Smooth muscle cell (in vitro differentiated cells): Measurements from ENCODE around the gene PNLDC1. TPM values are rescaled to one million over a fixed set of nuclear protein-coding genes. Genes with fewer than 3 reads are reported as not detected.

ENCODE experiments used
- DNase-seq: peaks from one replicate; lab custom pipeline; 2025; ENCODE audit not compliant: unreplicated experiment; lab: John Stamatoyannopoulos, UW
- H2AFZ ChIP-seq: fragments of 200-600 bp; sonication (generic); 2 replicates; pipeline ENCODE4 v1.6.0; 2016; ENCODE audit warnings: antibody characterized with exemption, low read depth, mild to moderate bottlenecking
- H3F3A ChIP-seq: fragments of 200-600 bp; sonication (generic); 2 replicates; pipeline ENCODE4 v1.6.0; 2017; ENCODE audit warnings: antibody characterized with exemption, low read depth
- H3K27ac ChIP-seq: fragments of 200-600 bp; sonication (generic); 2 replicates; pipeline ENCODE4 v1.5.1; 2016; ENCODE audit warnings: low read depth, mild to moderate bottlenecking
- H3K27me3 ChIP-seq: fragments of 200-600 bp; sonication (generic); 2 replicates; pipeline ENCODE4 v1.6.1; 2016; ENCODE audit warnings: low read depth, mild to moderate bottlenecking
- H3K36me3 ChIP-seq: fragments of 200-600 bp; sonication (generic); 2 replicates; pipeline ENCODE4 v1.5.1; 2016; ENCODE audit warnings: low read depth
- H3K4me1 ChIP-seq: fragments of 200-600 bp; sonication (generic); 2 replicates; pipeline ENCODE4 v1.5.1; 2016; ENCODE audit warnings: low read depth
- H3K4me2 ChIP-seq: fragments of 200-600 bp; sonication (generic); 2 replicates; pipeline ENCODE4 v1.6.0; 2016; ENCODE audit warnings: mild to moderate bottlenecking
- H3K4me3 ChIP-seq: fragments of 200-600 bp; sonication (generic); 2 replicates; pipeline ENCODE4 v1.5.1; 2016; ENCODE audit warnings: mild to moderate bottlenecking
- H3K79me2 ChIP-seq: fragments of 200-600 bp; sonication (generic); 2 replicates; pipeline ENCODE4 v1.6.0; 2016; ENCODE audit warnings: low read depth, mild to moderate bottlenecking
- H3K9ac ChIP-seq: fragments of 200-600 bp; sonication (generic); 2 replicates; pipeline ENCODE4 v1.6.0; 2016; ENCODE audit warnings: low read depth
- H3K9me3 ChIP-seq: fragments of 200-600 bp; sonication (generic); replicated peaks from 2 replicates; pipeline ENCODE4 v1.5.1; 2016; ENCODE audit warnings: low read depth
- H4K20me1 ChIP-seq: fragments of 200-600 bp; sonication (generic); 2 replicates; pipeline ENCODE4 v1.6.0; 2016; ENCODE audit warnings: low read depth
- CTCF ChIP-seq: fragments of 200-600 bp; sonication (generic); IDR thresholded peaks from 2 replicates; pipeline ENCODE4 v1.5.1; 2017; ENCODE audit warnings: borderline replicate concordance, mild to moderate bottlenecking, antibody characterized with exemption; ENCODE audit not compliant: insufficient read depth, poor library complexity, severe bottlenecking
- WGBS: methylation state at CpG from one replicate; pipeline ENCODE4 v1.1.7; 2016; ENCODE audit warnings: low lambda C conversion rate; 5-methylcytosine and 5-hydroxymethylcytosine counted together
- polyA plus RNA-seq: library from polyadenylated mRNA; unstranded; fragments of >200 nt; fragmentation: Nextera tagmentation; extraction: Ambion mirVana; gene quantifications from 2 replicates; pipeline ENCODE4 v1.2.1, GENCODE V29; 2016
- total RNA-seq: library from RNA; depleted of rRNA; stranded (reverse); fragments of >200 nt; gene quantifications from 2 replicates; pipeline ENCODE4 v1.2.3, GENCODE V29; 2014

Gene PNLDC1
- total and polyA plus RNA-seq, 2 experiments from 2014 or later = not detected

GRCh38 chr6:159836718-159837490 lies 36.8 kb downstream of the PNLDC1 start:
- H3K36me3 ChIP-seq = no peaks in the 10 kb centered on the region
- H3K4me2 ChIP-seq = no peak overlapping the region
- DNase-seq = no peak
- no peak for TF ChIP-seq CTCF
- no peaks in the 10 kb centered on the region for H3K4me1 ChIP-seq
- H3K9me3 ChIP-seq = no peaks in the 10 kb centered on the region
- H3K9ac ChIP-seq = no peak overlapping the region
- H3F3A ChIP-seq = no peaks in the 10 kb centered on the region
- no peak overlapping the region for H3K4me3 ChIP-seq
- no peaks in the 10 kb centered on the region for H3K79me2 ChIP-seq
- H4K20me1 ChIP-seq = no peaks in the 10 kb centered on the region
- H3K27ac ChIP-seq = no peak overlapping the region
- no peak overlapping the region for H2AFZ ChIP-seq
- 96% methylated on average over 27 of the region's 29 CpGs for WGBS
- no peaks in the 10 kb centered on the region for H3K27me3 ChIP-seq

DNA sequence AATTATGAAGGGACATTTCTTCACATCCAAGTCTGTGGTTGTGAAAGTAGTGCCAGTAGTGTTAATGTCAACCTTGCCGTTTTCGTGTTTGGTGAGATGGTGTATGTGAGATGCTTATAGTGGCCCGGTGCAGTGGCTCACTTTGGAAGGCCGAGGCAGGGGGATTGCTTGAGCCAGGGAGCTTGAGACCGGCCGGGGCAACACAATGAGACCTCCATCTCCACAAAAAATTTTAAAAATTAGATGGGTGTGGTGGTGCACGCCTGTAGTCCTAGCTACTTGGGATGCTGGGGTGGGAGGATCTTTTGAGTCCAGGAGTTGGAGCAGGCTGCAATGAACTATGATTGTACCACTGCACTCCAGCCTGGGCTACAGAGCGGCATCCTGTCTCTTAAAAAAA lies 37.4 kb downstream of the PNLDC1 start:
- 92% methylated on average over 8 of the region's 8 CpGs for WGBS
- H3K36me3 ChIP-seq = no peaks in the 10 kb centered on the region
- no peak overlapping the region for H2AFZ ChIP-seq
- H3K9ac ChIP-seq = no peak overlapping the region
- TF ChIP-seq CTCF = no peak
- no peaks in the 10 kb centered on the region for H3K4me1 ChIP-seq
- H3K9me3 ChIP-seq = no peaks in the 10 kb centered on the region
- no peaks in the 10 kb centered on the region for H4K20me1 ChIP-seq
- no peak overlapping the region for H3K4me3 ChIP-seq
- H3K4me2 ChIP-seq = no peak overlapping the region
- no peaks in the 10 kb centered on the region for H3K79me2 ChIP-seq
- no peaks in the 10 kb centered on the region for H3F3A ChIP-seq
- DNase-seq = no peak
- no peaks in the 10 kb centered on the region for H3K27me3 ChIP-seq
- H3K27ac ChIP-seq = no peak overlapping the region

DNA sequence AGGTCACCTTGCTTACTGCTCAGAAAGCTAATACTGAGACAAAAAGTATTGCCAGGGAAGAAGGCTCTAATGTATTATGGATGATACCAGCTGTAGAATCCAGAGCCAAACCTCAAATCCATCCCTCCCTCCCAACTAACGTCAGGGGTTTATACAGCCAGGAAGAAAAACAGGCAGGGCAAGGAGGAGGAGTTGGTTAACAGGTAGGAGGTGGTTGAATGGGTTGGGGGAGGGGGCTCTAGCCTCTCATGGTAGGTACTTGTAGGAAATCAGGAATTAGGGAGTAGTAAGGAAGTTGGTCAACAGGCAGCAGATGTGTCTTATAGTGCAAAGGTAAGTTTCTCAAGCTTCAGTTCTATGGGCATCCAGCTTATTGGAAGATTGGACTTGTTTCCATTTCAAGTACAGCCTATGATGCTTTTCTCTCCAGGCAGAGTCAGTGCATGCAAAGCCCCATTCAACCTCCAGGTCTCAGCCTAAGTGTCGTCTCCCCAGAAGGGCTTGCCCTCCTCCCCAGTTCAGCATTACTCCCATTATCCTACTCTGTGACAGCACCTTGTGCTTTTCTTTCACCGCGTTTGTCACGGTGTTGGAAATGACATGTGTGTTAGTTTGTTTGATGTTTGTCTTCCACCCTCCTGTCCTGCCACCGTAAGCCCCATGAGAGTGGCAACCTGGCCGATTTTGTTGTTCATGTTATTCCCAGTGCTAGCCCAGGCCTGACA lies 38.1 kb downstream of the PNLDC1 start:
- no peaks in the 10 kb centered on the region for H4K20me1 ChIP-seq
- WGBS = 82% methylated on average over 7 of the region's 7 CpGs
- no peaks in the 10 kb centered on the region for H3K36me3 ChIP-seq
- TF ChIP-seq CTCF = no peak
- H3K4me3 ChIP-seq = no peak overlapping the region
- no peak overlapping the region for H3K4me2 ChIP-seq
- no peak for DNase-seq
- no peak overlapping the region for H2AFZ ChIP-seq
- H3K9ac ChIP-seq = no peak overlapping the region
- no peaks in the 10 kb centered on the region for H3K9me3 ChIP-seq
- no peak overlapping the region for H3K27ac ChIP-seq
- H3K4me1 ChIP-seq = no peaks in the 10 kb centered on the region
- H3K79me2 ChIP-seq = no peaks in the 10 kb centered on the region
- H3F3A ChIP-seq = no peaks in the 10 kb centered on the region
- H3K27me3 ChIP-seq = no peaks in the 10 kb centered on the region
